ENCODE data around the gene OBSCN. TPM values are rescaled to one million over a fixed set of nuclear protein-coding genes. Genes with fewer than 3 reads are reported as not detected.

Gene OBSCN
- total RNA-seq, 1 experiment from 2014 or later = 1.1 TPM

- DNase-seq (ENCODE audit: low spot score) = no peak
Observed at GRCh38 chr1:228319352-228320088, 111.7 kb downstream of the OBSCN start.

- no peak for DNase-seq (ENCODE audit: low spot score)
Observed at GRCh38 chr1:228320394-228320793, 112.5 kb downstream of the OBSCN start.

- DNase-seq (ENCODE audit: low spot score) = no peak
Observed at GRCh38 chr1:228321435-228321834, 113.6 kb downstream of the OBSCN start.

- no peak for DNase-seq (ENCODE audit: low spot score)
Observed at GRCh38 chr1:228321895-228322294, 114.1 kb downstream of the OBSCN start.

GRCh38 chr1:228323401-228323800 is 115.6 kb downstream of the OBSCN start:
- DNase-seq (ENCODE audit: low spot score) = no peak

- DNase-seq (ENCODE audit: low spot score) = no peak
Observed at GRCh38 chr1:228325267-228325666, 117.4 kb downstream of the OBSCN start.

GRCh38 chr1:228329887-228330286 is 122.0 kb downstream of the OBSCN start:
- DNase-seq (ENCODE audit: low spot score) = no peak

- DNase-seq (ENCODE audit: low spot score) = no peak
Observed at GRCh38 chr1:228332797-228333738, 125.2 kb downstream of the OBSCN start.

GRCh38 chr1:228333739-228334115 is 125.9 kb downstream of the OBSCN start:
- DNase-seq (ENCODE audit: low spot score) = no peak

- no peak for DNase-seq (ENCODE audit: low spot score)
Observed at GRCh38 chr1:228334226-228334935, 126.5 kb downstream of the OBSCN start.

- no peak for DNase-seq (ENCODE audit: low spot score)
Observed at GRCh38 chr1:228334954-228335353, 127.1 kb downstream of the OBSCN start.

GRCh38 chr1:228335406-228336307 is 127.8 kb downstream of the OBSCN start:
- DNase-seq (ENCODE audit: low spot score) = no peak

- DNase-seq (ENCODE audit: low spot score) = no peak
Observed at GRCh38 chr1:228336308-228337030, 128.6 kb downstream of the OBSCN start.

- DNase-seq (ENCODE audit: low spot score) = no peak
Observed at GRCh38 chr1:228337031-228337564, 129.3 kb downstream of the OBSCN start.

GRCh38 chr1:228337711-228338520 is 130.1 kb downstream of the OBSCN start:
- no peak for DNase-seq (ENCODE audit: low spot score)

GRCh38 chr1:228338521-228339051 is 130.7 kb downstream of the OBSCN start:
- no peak for DNase-seq (ENCODE audit: low spot score)

GRCh38 chr1:228339059-228339704 is 131.3 kb downstream of the OBSCN start:
- no peak for DNase-seq (ENCODE audit: low spot score)

All from H4 (cell line).